Activated CD4-positive, alpha-beta T cell treated with anti-CD3 and anti-CD28 coated beads, Interleukin-10, Interleukin-2, amounts not matched to agents 100 ng/mL and 50 ng/mL, durations not matched to agents 16 hours and 8 hours (primary cell): ENCODE results near the gene IL1R2.

Experiments used
- DNase-seq: peaks from one replicate; pipeline ENCODE4 v3.0.0-alpha.2; 2020

The IL1R2 gene

DNA sequence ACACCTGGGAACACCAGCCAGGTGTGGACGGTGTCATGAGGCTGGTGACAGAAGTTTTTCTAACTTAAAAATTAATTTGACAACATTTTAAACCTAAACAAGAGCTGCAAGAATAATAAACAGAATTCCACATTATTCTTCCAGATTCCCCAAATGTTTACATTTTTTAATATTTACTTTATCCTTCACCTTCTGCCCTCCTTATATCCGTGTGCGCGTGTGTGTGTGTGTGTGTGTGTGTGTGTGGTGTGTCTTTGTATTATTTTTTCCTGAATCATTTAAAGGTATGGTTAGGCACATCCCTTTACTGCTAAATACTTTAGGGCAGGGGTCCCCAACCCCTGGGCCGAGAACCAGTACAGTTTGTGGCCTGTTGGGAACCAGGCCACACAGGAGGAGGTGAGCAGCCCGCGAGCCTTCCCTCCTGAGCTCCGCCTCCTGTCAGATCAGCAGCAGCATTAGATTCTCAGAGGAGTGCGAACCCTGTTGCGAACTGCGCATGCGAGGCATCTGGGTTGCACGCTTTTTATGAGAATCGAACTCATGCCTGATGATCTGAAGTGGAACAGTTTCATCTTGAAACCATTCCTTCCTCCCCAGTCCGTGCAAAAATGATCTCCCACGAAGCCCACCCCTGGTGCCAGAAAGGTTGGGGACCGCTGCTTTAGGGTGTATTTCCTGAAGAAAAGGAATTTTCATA, 16.4 kb upstream of the IL1R2 start:
- DNase-seq = no peak

GRCh38 chr2:101976891-101977290, 14.9 kb upstream of the IL1R2 start:
- no peak for DNase-seq

GRCh38 chr2:101980368-101980767, 11.4 kb upstream of the IL1R2 start:
- DNase-seq = no peak

- no peak for DNase-seq
These were observed 10.7 kb upstream of the IL1R2 start for GRCh38 chr2:101981066-101981465.

DNA sequence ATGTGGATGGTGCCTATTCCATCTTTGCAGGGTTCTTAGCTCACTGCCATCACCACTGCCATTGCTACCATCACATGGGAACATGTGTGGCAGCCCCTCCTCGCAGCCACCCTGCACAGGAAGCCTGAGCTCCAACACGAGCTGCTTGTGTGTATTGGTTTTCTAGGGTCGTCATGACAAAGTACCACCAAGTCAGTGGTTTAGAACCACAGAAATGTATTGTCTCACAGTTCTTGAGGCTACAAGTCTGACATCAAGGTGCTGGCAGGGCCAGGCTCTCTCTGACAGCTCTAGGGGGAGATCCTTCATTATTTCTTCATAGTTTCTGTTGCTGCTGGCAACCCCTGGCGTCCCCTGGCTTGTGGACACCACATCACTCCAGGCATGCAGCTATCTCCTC, 10.3 kb upstream of the IL1R2 start:
- DNase-seq = no peak

GRCh38 chr2:101982495-101983029, 9.2 kb upstream of the IL1R2 start:
- no peak for DNase-seq

- DNase-seq = no peak
These were observed 8.3 kb upstream of the IL1R2 start for GRCh38 chr2:101983486-101983885.

GRCh38 chr2:101983928-101984327, 7.8 kb upstream of the IL1R2 start:
- no peak for DNase-seq

GRCh38 chr2:101984656-101985055, 7.1 kb upstream of the IL1R2 start:
- DNase-seq = no peak

DNA sequence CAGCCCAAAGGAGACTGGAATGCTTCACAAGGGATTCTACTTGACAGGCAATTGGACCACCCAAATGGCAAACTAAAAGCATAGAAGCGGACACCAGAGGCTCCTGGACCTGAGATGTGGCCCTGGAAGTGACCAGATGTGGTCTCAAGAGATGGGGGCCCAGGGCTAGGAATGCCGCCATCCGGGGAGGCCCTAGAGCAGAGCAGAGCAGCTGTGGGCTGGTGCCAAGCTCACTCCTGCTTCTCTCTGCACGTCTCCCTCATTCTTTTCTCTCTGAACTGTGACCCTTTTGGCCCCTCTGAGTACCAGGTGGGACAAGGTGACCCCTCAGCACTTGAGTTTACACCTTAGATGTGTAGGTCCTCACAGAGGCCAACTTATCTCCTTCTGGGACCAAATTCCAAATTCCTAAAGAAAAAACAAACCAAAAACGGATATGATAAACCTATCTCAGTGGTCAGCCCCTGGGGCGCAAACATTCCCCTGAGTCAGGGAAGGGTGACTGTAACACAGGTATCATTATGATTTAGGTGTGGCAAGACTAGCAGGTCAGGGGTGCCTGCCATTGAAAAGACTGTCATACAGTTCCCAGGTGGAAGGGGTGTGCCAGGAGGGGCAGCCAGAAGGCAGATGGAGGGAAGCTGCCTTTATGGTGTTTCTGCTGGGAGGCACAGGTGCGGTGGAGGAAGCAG, 6.5 kb upstream of the IL1R2 start:
- DNase-seq = no peak

- no peak for DNase-seq
These were observed 6.0 kb upstream of the IL1R2 start for GRCh38 chr2:101985793-101986164.

GRCh38 chr2:101986376-101986775, 5.4 kb upstream of the IL1R2 start:
- DNase-seq = no peak

DNA sequence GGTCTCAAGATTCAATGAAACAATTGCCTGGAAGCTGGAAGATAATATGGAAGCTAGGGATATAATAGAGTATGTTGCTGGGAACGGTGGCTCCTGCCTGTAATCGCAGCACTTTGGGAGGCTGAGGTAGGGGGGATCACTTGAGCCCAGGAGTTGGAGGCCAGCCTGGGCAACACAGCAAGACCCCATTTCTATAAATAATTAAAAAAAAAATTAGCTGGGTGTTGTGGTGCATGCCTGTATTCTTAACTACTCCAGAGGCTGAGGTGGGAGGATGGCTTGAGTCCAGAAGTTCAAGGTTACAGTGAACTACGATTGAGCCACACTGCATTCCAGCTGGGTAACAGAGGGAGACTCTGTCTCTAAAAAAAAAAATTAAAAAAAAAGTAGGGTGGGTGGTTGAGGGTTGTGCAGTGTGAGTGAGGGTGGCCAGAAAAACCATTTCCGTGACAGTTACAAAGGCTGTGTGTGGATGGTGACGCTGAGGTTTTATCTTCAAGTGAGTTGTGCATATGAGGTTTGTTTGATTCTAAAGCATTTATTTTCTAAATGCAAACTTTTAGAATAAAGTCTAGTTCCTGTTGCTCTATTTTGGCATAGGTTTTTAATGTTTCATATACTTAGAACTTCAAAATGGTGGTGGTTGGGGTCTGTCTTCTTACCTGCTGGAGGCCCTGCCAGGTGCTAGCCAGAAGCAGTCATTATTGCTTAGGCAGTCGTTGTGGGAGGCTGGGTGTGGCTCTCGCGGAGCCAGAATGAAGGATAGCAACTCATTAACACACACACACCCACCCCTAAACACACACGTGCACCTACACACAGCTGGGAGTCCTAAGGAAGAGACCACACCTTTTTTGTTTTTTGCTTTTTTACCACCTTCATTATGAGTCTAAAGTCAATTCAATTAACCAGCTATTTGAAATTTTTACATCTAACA, 4.7 kb upstream of the IL1R2 start:
- no peak for DNase-seq

DNA sequence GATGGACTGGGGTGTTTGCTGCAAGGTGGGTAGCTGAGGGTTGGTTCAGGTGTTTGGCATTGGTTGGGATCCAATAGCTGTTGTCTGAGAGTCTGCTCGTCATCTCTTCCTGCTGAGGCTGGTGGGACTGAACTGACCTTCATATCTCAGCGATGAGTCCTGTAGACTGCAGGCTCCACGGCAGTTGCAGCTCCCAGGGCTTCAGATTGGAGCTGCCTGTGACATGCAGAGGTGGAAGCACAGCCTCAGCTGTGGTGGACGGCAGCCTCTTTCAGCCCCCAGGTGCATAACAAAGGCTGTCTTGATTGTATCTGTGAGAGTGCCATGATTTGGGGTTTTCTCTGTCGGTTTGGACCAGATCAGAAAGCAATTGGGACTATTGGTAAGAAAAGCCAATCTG, 3.9 kb upstream of the IL1R2 start:
- no peak for DNase-seq

- no peak for DNase-seq
These were observed 3.2 kb upstream of the IL1R2 start for GRCh38 chr2:101988541-101988940.

DNA sequence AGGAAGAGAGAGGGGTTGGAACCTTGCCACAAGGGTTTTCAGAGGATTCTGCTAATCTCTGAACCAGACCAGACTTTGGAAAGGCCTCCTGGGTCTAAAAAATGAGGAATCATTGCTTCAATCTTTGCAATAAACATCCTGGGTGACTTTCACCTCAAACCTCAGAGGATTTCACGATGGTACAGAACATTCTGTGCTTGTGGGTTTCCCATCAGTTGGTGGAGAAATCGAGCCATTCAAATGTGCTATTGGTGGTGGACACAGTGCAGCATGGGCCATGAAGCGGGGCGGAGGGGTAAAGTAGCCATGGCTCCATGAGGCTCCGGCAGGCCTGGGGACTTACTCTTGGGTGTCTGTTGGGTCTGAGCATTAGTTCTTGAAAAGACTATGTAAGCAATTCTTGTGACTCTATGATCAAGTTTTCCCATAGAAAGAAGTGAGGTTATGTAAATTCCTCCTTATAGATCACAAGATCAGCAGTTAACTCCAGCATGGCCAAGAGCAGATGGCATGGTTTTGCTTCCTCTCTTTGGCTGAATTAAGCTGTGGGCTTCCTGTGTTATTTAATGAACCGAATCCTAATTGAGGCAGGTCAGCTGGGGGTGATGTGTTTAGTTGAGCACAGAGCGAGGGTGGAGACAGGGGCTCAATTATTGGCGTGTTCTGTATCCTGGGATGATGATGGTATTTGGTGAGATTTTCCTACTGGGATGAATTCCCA, 1.9 kb upstream of the IL1R2 start:
- no peak for DNase-seq

- no peak for DNase-seq
These were observed 2.0 kb downstream of the IL1R2 start for GRCh38 chr2:101993772-101994171.

DNA sequence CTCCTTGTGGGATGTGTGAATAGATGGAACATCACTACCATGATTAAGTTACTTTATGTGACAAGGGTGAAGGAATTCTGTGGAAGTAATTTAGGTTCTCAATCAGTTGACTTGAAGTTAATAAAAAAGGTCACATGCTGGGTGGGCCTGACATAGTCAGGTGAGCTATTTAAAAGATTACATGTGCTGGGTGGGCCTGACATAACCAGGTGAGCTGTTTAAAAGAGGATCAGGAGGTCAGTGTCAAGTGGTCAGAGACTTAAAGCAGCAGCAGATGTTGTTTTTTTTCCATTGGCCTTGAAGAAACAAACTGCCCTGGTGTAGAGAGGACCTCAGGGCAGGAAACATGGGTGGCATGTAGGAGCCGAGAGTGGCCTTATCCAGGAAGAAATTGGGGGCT, 3.3 kb downstream of the IL1R2 start:
- no peak for DNase-seq

GRCh38 chr2:101995804-101996203, 4.0 kb downstream of the IL1R2 start:
- no peak for DNase-seq

GRCh38 chr2:101998556-101998895, 6.8 kb downstream of the IL1R2 start:
- no peak for DNase-seq

- DNase-seq = peak; percentile 87
These were observed 7.4 kb downstream of the IL1R2 start for GRCh38 chr2:101998896-101999789.

DNA sequence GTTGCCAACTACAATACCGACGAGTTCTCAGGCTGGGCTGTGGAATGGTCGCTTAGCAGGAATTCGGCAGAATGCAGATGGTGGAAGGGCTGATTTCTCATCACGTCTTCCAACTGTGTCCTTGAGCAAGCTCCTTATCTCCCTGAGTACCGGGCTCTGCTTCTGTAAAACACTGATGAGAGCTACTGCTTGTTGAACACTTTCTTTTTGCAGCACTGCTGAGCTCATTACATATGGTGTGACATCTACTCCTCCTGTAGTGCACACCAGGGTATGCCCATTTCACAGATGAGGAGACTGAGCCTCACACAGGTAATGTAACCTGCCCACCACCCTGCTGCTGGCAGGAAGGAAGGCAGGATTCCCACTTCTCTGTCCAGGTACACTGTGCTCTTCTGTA, 8.3 kb downstream of the IL1R2 start:
- DNase-seq = no peak
